ENCODE results near the gene TPST1.

DNA sequence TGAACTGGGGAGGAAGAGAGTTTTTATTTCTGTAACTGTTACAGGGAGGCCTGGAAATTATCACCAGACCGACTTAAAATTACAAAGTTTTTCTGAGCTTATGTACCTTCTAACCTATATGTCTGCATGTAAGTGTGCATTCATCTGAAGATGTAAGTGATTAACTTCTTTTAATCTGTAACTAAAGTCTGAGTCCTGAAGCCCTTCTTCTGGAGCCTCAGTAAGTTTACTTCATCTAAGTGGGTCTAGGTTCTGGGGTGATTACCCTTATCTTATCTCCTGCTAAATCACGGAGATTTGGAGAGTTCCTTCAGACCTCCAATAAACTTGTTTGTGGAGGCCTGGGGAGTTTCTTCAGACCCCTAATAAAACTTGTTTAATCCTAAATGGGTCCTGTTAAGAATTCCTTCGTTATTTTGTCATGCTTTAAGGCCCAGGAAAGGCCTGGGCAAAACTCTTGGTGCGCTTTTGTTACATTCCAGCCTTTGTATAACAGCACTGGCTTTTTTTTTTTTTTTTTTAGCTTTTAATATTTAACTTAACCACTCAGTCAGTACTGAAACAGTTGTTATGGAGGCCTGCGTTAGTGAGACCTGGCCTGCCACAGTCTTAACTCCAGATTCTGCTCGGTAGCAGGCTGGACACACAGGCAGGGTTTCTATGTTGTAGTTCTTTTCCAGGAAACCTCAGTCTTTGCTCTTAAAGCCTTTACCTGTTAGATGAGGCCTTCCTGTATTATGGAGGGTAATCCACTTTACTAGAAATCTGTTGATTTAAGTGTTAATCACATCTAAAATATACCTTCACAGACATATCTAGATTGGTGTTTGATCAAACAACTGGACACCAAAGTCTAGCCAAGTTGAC is 33.0 kb downstream of the TPST1 start:
- TF ChIP-seq POLR2AphosphoS5 (IDR thresholded peaks at IDR 0.05) (no peak), POLR2A (IDR thresholded peaks at IDR 0.05) (no peak)
